IMR-90 (cell line): ENCODE measurements around the gene GRB10. TPM values are rescaled to one million over a fixed set of nuclear protein-coding genes. Genes with fewer than 3 reads are reported as not detected.

ENCODE experiments used
- ATAC-seq: fragments of 200-7000 bp; cut with Tn5 transposase; 2 replicates; pipeline ENCODE4 v1.9.1; 2020; ENCODE audit warnings: low read depth, mild to moderate bottlenecking, moderate library complexity
- BruUV-seq: library from RNA; stranded (reverse); fragments of 400-500 nt; replicated peaks from 2 replicates; lab custom pipeline; 2021; lab: Mats Ljungman, UMichigan
- CTCF ChIA-PET: fragments of 300-600 bp; formaldehyde crosslinking; extraction: SDS; loops from one replicate; lab custom pipeline; 2021; ENCODE audit warnings: antibody characterized with exemption; lab: Yijun Ruan, JAX
- POLR2A ChIA-PET: fragments of 300-600 bp; sonication (Branson Sonifier 250); formaldehyde crosslinking; loops from one replicate; lab custom pipeline; 2022; ENCODE audit warnings: antibody characterized with exemption; ENCODE audit not compliant: unreplicated experiment; lab: Charles Lee
- DNase-seq: peaks from one replicate; pipeline ENCODE4 v3.0.0; 2013
- H2AFZ ChIP-seq: replicated peaks from 2 replicates; pipeline ENCODE3; 2013; ENCODE audit warnings: low read length, mild to moderate bottlenecking; ENCODE audit not compliant: poor library complexity
- H2AK5ac ChIP-seq: 2 replicates; pipeline ENCODE4 v1.6.1; 2013; ENCODE audit warnings: low read depth, low read length, inconsistent platforms
- H2AK9ac ChIP-seq: replicated peaks from 2 replicates; pipeline ENCODE3; 2013; ENCODE audit warnings: mild to moderate bottlenecking, low read depth, low read length, moderate library complexity; ENCODE audit not compliant: poor library complexity
- H2BK120ac ChIP-seq: 2 replicates; pipeline ENCODE4 v1.6.1; 2013; ENCODE audit warnings: low read depth, low read length, inconsistent platforms
- H2BK15ac ChIP-seq: 3 replicates; pipeline ENCODE4 v1.6.1; 2013; ENCODE audit warnings: low read depth, low read length, inconsistent platforms
- H2BK20ac ChIP-seq: 2 replicates; pipeline ENCODE4 v1.6.1; 2013; ENCODE audit warnings: low read depth, mild to moderate bottlenecking, inconsistent platforms, low read length, moderate library complexity
- H2BK5ac ChIP-seq: 2 replicates; pipeline ENCODE4 v1.6.1; 2013; ENCODE audit warnings: mild to moderate bottlenecking, low read depth, low read length, inconsistent platforms; ENCODE audit not compliant: poor library complexity, severe bottlenecking
- H3K14ac ChIP-seq: replicated peaks from 2 replicates; pipeline ENCODE4 v1.6.1; 2013; ENCODE audit warnings: low read depth, low read length, inconsistent platforms
- H3K18ac ChIP-seq: 2 replicates; pipeline ENCODE4 v1.6.1; 2013; ENCODE audit warnings: low read depth, low read length, control low read depth
- H3K23ac ChIP-seq: 2 replicates; pipeline ENCODE4 v1.6.1; 2013; ENCODE audit warnings: low read depth, low read length, inconsistent platforms
- H3K27ac ChIP-seq: 2 replicates; pipeline ENCODE4 v1.5.1; 2013; ENCODE audit warnings: mild to moderate bottlenecking, control low read depth, low read length; ENCODE audit not compliant: insufficient read depth
- H3K27me3 ChIP-seq: 2 replicates; pipeline ENCODE4 v1.6.1; 2013; ENCODE audit warnings: low read length; ENCODE audit not compliant: control insufficient read depth, insufficient read depth
- H3K36me3 ChIP-seq: 2 replicates; pipeline ENCODE4 v1.6.1; 2013; ENCODE audit warnings: low read length, mixed read lengths; ENCODE audit not compliant: control insufficient read depth, insufficient read depth
- H3K4ac ChIP-seq: 2 replicates; pipeline ENCODE4 v1.6.1; 2013; ENCODE audit warnings: low read depth, low read length, inconsistent platforms
- H3K4me1 ChIP-seq: 2 replicates; pipeline ENCODE4 v1.6.1; 2013; ENCODE audit warnings: low read length, mixed read lengths; ENCODE audit not compliant: control insufficient read depth, insufficient read depth
- H3K4me2 ChIP-seq: 2 replicates; pipeline ENCODE4 v1.6.1; 2013; ENCODE audit warnings: low read depth, mild to moderate bottlenecking, control low read depth, low read length, moderate library complexity
- H3K4me3 ChIP-seq: 2 replicates; pipeline ENCODE4 v1.5.1; 2013; ENCODE audit warnings: low read depth, mild to moderate bottlenecking, control low read depth, low read length, moderate library complexity; ENCODE audit not compliant: insufficient read depth
- H3K56ac ChIP-seq: 2 replicates; pipeline ENCODE4 v1.6.1; 2013; ENCODE audit warnings: low read length, inconsistent platforms; ENCODE audit not compliant: insufficient read depth; ENCODE audit errors: extremely low read depth
- H3K79me1 ChIP-seq, 2 experiments: 2 replicates each; pipeline ENCODE4 v1.6.1; 2013; ENCODE audit warnings: low read length in 2 of 2, inconsistent platforms in 1 of 2, low read depth in 1 of 2
- H3K9ac ChIP-seq: 2 replicates; pipeline ENCODE4 v1.6.1; 2013; ENCODE audit warnings: low read depth, low read length, control low read depth
- H3K9me1 ChIP-seq: 2 replicates; pipeline ENCODE4 v1.6.1; 2013; ENCODE audit warnings: low read length, inconsistent platforms; ENCODE audit not compliant: insufficient read depth
- H3K9me3 ChIP-seq: 2 replicates; pipeline ENCODE4 v1.6.1; 2013; ENCODE audit warnings: low read length; ENCODE audit not compliant: control insufficient read depth, insufficient read depth
- H4K20me1 ChIP-seq: 2 replicates; pipeline ENCODE4 v1.6.1; 2013; ENCODE audit warnings: low read length, inconsistent platforms; ENCODE audit not compliant: insufficient read depth
- H4K5ac ChIP-seq: 2 replicates; pipeline ENCODE4 v1.6.1; 2013; ENCODE audit warnings: mild to moderate bottlenecking, low read depth, low read length, control low read depth
- H4K8ac ChIP-seq, 2 experiments: 2 replicates each; pipeline ENCODE4 v1.6.1; 2013; ENCODE audit warnings: low read depth in 2 of 2, low read length in 2 of 2, control low read depth in 1 of 2, inconsistent platforms in 1 of 2
- H4K91ac ChIP-seq: 2 replicates; pipeline ENCODE4 v1.6.1; 2013; ENCODE audit warnings: low read depth, low read length, inconsistent platforms; ENCODE audit not compliant: insufficient read depth
- BHLHE40 ChIP-seq: fragments of 150-350 bp; IDR thresholded peaks from 2 replicates; pipeline ENCODE4 v1.6.1; 2016; ENCODE audit warnings: mild to moderate bottlenecking, low read depth, low read length
- CEBPB ChIP-seq: IDR thresholded peaks from 2 replicates; pipeline ENCODE4 v1.6.1; 2012; ENCODE audit warnings: low read depth, low read length, improper control_type of control experiment
- CHD1 ChIP-seq: IDR thresholded peaks from 2 replicates; pipeline ENCODE4 v1.6.1; 2012; ENCODE audit warnings: low read depth, low read length, improper control_type of control experiment
- ELK1 ChIP-seq: fragments of 150-350 bp; IDR thresholded peaks from 2 replicates; pipeline ENCODE4 v1.6.1; 2016; ENCODE audit warnings: low read depth, mild to moderate bottlenecking, low read length, moderate library complexity, borderline replicate concordance
- FOS ChIP-seq: fragments of 150-350 bp; IDR thresholded peaks from 2 replicates; pipeline ENCODE4 v1.6.1; 2016; ENCODE audit warnings: low read depth, low read length
- MAFK ChIP-seq: IDR thresholded peaks from 2 replicates; pipeline ENCODE4 v1.6.1; 2012; ENCODE audit warnings: low read depth, low read length, improper control_type of control experiment
- MAZ ChIP-seq: IDR thresholded peaks from 2 replicates; pipeline ENCODE4 v1.6.1; 2012; ENCODE audit warnings: low read depth, mild to moderate bottlenecking, low read length, improper control_type of control experiment, moderate library complexity, borderline replicate concordance
- MXI1 ChIP-seq: IDR thresholded peaks from 2 replicates; pipeline ENCODE4 v1.6.1; 2012; ENCODE audit warnings: low read depth, mild to moderate bottlenecking, low read length, moderate library complexity, borderline replicate concordance
- NFE2L2 ChIP-seq: fragments of 150-350 bp; IDR thresholded peaks from 2 replicates; pipeline ENCODE4 v1.6.1; 2016; ENCODE audit warnings: low read depth, mild to moderate bottlenecking, low read length
- POLR2A ChIP-seq: IDR thresholded peaks from 2 replicates; pipeline ENCODE4 v1.6.1; 2012; ENCODE audit warnings: mild to moderate bottlenecking, low read depth, low read length
- RAD21 ChIP-seq: IDR thresholded peaks from 2 replicates; pipeline ENCODE4 v1.6.1; 2012; ENCODE audit warnings: low read length, improper control_type of control experiment
- RCOR1 ChIP-seq: IDR thresholded peaks from 2 replicates; pipeline ENCODE4 v1.6.1; 2012; ENCODE audit warnings: mild to moderate bottlenecking, low read length, improper control_type of control experiment; ENCODE audit not compliant: insufficient replicate concordance
- RFX5 ChIP-seq: IDR thresholded peaks from 2 replicates; pipeline ENCODE4 v1.8.0; 2012; ENCODE audit warnings: low read depth, mild to moderate bottlenecking, low read length, moderate library complexity
- SMC3 ChIP-seq: fragments of 150-350 bp; IDR thresholded peaks from 2 replicates; pipeline ENCODE4 v1.6.1; 2016; ENCODE audit warnings: low read depth, mild to moderate bottlenecking, antibody characterized with exemption, low read length, moderate library complexity
- USF2 ChIP-seq: fragments of 150-350 bp; IDR thresholded peaks from 2 replicates; pipeline ENCODE4 v1.6.1; 2017; ENCODE audit warnings: mild to moderate bottlenecking, antibody characterized with exemption, low read length, low read depth
- WGBS, 2 experiments: methylation state at CpG; one replicate each; pipeline versions ENCODE4 v1.1.5 to v1.1.7; 2013; ENCODE audit warnings: missing lambda C conversion rate in 2 of 2; ENCODE audit not compliant: insufficient read length in 1 of 2; ENCODE audit errors: extremely low coverage in 2 of 2; 5-methylcytosine and 5-hydroxymethylcytosine counted together
- dilution Hi-C: fragments of 300-500 bp; cut with HindIII; formaldehyde crosslinking; loops from one replicate; pipeline ENCODE4 v1.14.3; 2018; ENCODE audit warnings: low sequenced_read_pairs; ENCODE audit not compliant: unreplicated experiment
- in situ Hi-C: fragments of 300-500 bp; cut with MboI; formaldehyde crosslinking; loops from 3 replicates; pipeline ENCODE4 v1.14.3; 2019; ENCODE audit warnings: low sequenced_read_pairs, inconsistent platforms, mixed read lengths
- intact Hi-C: fragments of 100-400 bp; cut with micrococcal nuclease; formaldehyde crosslinking; loops from 2 replicates; pipeline ENCODE4 v1.10.0; 2022
- polyA plus RNA-seq, 3 experiments: library from polyadenylated mRNA; depleted of rRNA; stranded (reverse); fragments of >200 nt; gene quantifications; 2 replicates each; pipeline ENCODE4 v1.2.3, GENCODE V29; 2012; ENCODE audit warnings: low replicate concordance in 1 of 3
- total RNA-seq: library from RNA; depleted of rRNA; stranded (reverse); fragments of >200 nt; gene quantifications from 2 replicates; pipeline ENCODE4 v1.2.3, GENCODE V29; 2012

GRB10 gene
- total and polyA plus RNA-seq, 2 of the 4 experiments (the other 2 are of a cell fraction): 6.3 to 15.1 TPM

GRCh38 chr7:50739744-50740435 is 42.8 kb downstream of the GRB10 start:
- Histone ChIP-seq H3K9me1 (peaks cover 5% of the 10 kb centered on the region; the same call in 1 of the 2 replicates), H3K9me3 (no peaks in the 10 kb centered on the region), H2BK15ac (no peak overlapping the region), H4K5ac (no peak overlapping the region), H3K4ac (no peak overlapping the region), H3K4me2 (no peak overlapping the region), H4K91ac (no peak overlapping the region), H3K36me3 (peaks cover 6% of the 10 kb centered on the region; the same call in 1 of the 2 replicates), H3K4me3 (no peak overlapping the region), H2AFZ (no peak overlapping the region), H3K27ac (no peak overlapping the region), H4K20me1 (peaks cover 36% of the 10 kb centered on the region; the same call in 1 of the 2 replicates), H2AK5ac (no peak overlapping the region), H2BK20ac (no peak overlapping the region), H2AK9ac (no peak overlapping the region), H2BK5ac (no peak overlapping the region), H3K23ac (no peak overlapping the region), H3K9ac (no peak overlapping the region), H3K18ac (no peak overlapping the region), H3K56ac (no peak overlapping the region), H3K27me3 (no peaks in the 10 kb centered on the region), H3K14ac (no peak overlapping the region), H3K79me1 (peaks cover 28 to 47% of the 10 kb centered on the region in 2 experiments), H2BK120ac (no peak overlapping the region), H4K8ac (no peak overlapping the region), H3K4me1 (0 out of 2 replicates have a peak, but pooled peaks cover 3% of the 10 kb centered on the region)
- no peak for DNase-seq
- 90% methylated on average over 6 of the region's 7 CpGs; no CpG with 5 or more reads in 1 of the 2 experiments for WGBS, 2 experiments
- TF ChIP-seq MXI1 (no peak), BHLHE40 (no peak), NFE2L2 (no peak), MAZ (no peak), MAFK (no peak), CEBPB (no peak), SMC3 (no peak), CHD1 (no peak), FOS (no peak), POLR2A (no peak), RAD21 (no peak), ELK1 (no peak), USF2 (no peak), RCOR1 (no peak), RFX5 (no peak)
- POLR2A ChIA-PET: no interaction called here
- CTCF ChIA-PET: no interaction called here
- intact Hi-C loops (no loop called here), dilution Hi-C loops (no loop called here), in situ Hi-C loops (no loop called here)
- ATAC-seq: no peak
- BruUV-seq: no TSS peak
